Nephron (organoid): Measurements from ENCODE around the gene TEKT2.

Experiments used
- H3K27ac Mint-ChIP-seq, 3 experiments: 2 replicates each; pipeline ENCODE4 v1.8.0; 2020; ENCODE audit warnings: mixed read lengths in 3 of 3, mild to moderate bottlenecking in 2 of 3, moderate library complexity in 1 of 3
- H3K27me3 Mint-ChIP-seq: 2 replicates; pipeline ENCODE4 v1.8.0; 2021; ENCODE audit warnings: low read depth, mild to moderate bottlenecking, moderate library complexity, mixed read lengths
- H3K36me3 Mint-ChIP-seq: 2 replicates; pipeline ENCODE4 v1.8.0; 2020; ENCODE audit warnings: low read depth, mixed read lengths
- H3K4me1 Mint-ChIP-seq: 2 replicates; pipeline ENCODE4 v1.8.0; 2020; ENCODE audit warnings: mixed read lengths
- H3K4me3 Mint-ChIP-seq, 3 experiments: 2 replicates each; pipeline ENCODE4 v1.8.0; 2020; ENCODE audit warnings: mild to moderate bottlenecking in 3 of 3, mixed read lengths in 3 of 3, moderate library complexity in 2 of 3
- H3K9me3 Mint-ChIP-seq: 2 replicates; pipeline ENCODE4 v1.8.0; 2020; ENCODE audit warnings: mixed read lengths
- CTCF ChIP-seq, 3 experiments: fragments of 200-600 bp; sonication (generic); IDR thresholded peaks; one replicate each; pipeline ENCODE4 v1.5.0; 2021; ENCODE audit warnings: antibody characterized with exemption in 3 of 3; ENCODE audit not compliant: unreplicated experiment in 3 of 3

Gene TEKT2

GRCh38 chr1:36092166-36092797 lies 8.4 kb downstream of the TEKT2 start:
- Mint-ChIP-seq H3K27me3 (no peaks in the 10 kb centered on the region), H3K4me3 (peak overlapping the region; percentile 23 to 82 (median 60)), H3K27ac (no peak overlapping the region), H3K9me3 (no peaks in the 10 kb centered on the region), H3K36me3 (peaks cover 28% of the 10 kb centered on the region), H3K4me1 (peaks cover 15% of the 10 kb centered on the region)
- TF ChIP-seq CTCF (IDR thresholded peaks at IDR 0.05; ENCODE audit: unreplicated experiment in 3 of 3): no peak

DNA sequence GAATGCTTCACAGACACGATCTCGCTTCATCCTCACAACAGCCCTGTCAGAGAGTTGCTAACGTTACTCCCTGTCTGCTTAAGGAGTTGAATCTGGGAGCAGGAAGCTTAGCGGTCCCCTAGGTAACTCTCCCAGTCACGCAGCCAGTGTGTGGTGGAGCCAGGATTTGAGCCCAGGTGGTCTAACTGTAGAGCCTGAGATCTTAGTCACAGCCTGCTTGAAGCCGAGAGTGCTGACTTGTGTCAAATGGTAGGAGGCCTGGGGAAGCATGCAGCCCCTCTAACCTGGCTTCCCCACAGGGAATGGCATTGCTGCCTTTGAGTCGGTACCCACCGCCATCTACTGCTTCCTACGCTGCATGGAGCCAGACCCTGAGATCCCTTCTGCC lies 8.9 kb downstream of the TEKT2 start:
- Mint-ChIP-seq H3K4me3 (peak overlapping the region in 1 of 3 experiments; percentile 60), H3K36me3 (peaks cover 28% of the 10 kb centered on the region)
- TF ChIP-seq CTCF (IDR thresholded peaks at IDR 0.05; ENCODE audit: unreplicated experiment in 3 of 3): no peak

DNA sequence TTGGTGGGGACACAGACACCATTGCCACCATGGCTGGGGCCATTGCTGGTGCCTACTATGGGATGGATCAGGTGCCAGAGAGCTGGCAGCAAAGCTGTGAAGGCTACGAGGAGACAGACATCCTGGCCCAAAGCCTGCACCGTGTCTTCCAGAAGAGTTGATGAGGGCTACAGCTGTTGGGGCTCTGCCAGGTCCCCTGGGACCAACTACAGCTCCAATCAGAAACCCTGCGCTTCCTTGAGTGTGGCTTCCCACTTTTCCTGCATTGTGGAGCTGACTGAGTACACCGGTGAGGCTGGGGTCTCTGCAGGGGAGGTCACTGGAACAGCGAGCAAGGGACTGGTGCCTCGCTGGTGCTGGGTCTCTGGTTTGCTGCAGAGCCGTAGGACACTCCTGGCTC lies 9.3 kb downstream of the TEKT2 start:
- no peaks in the 10 kb centered on the region for H3K27me3 Mint-ChIP-seq

More for the DNA sequence above, 8.9 kb downstream of the TEKT2 start:
- H3K27ac Mint-ChIP-seq: no peak overlapping the region
- peaks cover 15% of the 10 kb centered on the region for H3K4me1 Mint-ChIP-seq
- H3K27me3 Mint-ChIP-seq: no peaks in the 10 kb centered on the region
- H3K9me3 Mint-ChIP-seq: no peaks in the 10 kb centered on the region

GRCh38 chr1:36093929-36094328 lies 10.0 kb downstream of the TEKT2 start:
- H3K9me3 Mint-ChIP-seq: no peaks in the 10 kb centered on the region

More for the DNA sequence above, 9.3 kb downstream of the TEKT2 start:
- peaks cover 15% of the 10 kb centered on the region for H3K4me1 Mint-ChIP-seq
- H3K36me3 Mint-ChIP-seq: peaks cover 28% of the 10 kb centered on the region
- no peak overlapping the region for H3K27ac Mint-ChIP-seq
- H3K9me3 Mint-ChIP-seq: no peaks in the 10 kb centered on the region
- no peak for TF ChIP-seq CTCF (IDR thresholded peaks at IDR 0.05; ENCODE audit: unreplicated experiment in 3 of 3)
- no peak overlapping the region for H3K4me3 Mint-ChIP-seq

GRCh38 chr1:36094621-36095061 lies 10.7 kb downstream of the TEKT2 start:
- Mint-ChIP-seq H3K4me1 (peaks cover 10% of the 10 kb centered on the region), H3K27ac (no peak overlapping the region), H3K27me3 (no peaks in the 10 kb centered on the region), H3K9me3 (no peaks in the 10 kb centered on the region), H3K36me3 (peaks cover 28% of the 10 kb centered on the region), H3K4me3 (no peak overlapping the region)
- TF ChIP-seq CTCF (IDR thresholded peaks at IDR 0.05; ENCODE audit: unreplicated experiment in 3 of 3): no peak

More at GRCh38 chr1:36093929-36094328, 10.0 kb downstream of the TEKT2 start:
- Mint-ChIP-seq H3K27me3 (no peaks in the 10 kb centered on the region), H3K4me3 (no peak overlapping the region), H3K27ac (no peak overlapping the region), H3K36me3 (peaks cover 28% of the 10 kb centered on the region), H3K4me1 (peaks cover 15% of the 10 kb centered on the region)
- TF ChIP-seq CTCF (IDR thresholded peaks at IDR 0.05; ENCODE audit: unreplicated experiment in 3 of 3): no peak
